Superior temporal gyrus (tissue), 1 donor: ENCODE results near the gene SSBP2.
"Not testable (repeated sequence)": the region's sequence is repeated elsewhere in the genome, so short reads cannot be mapped to it uniquely, and the experiment has no call there.

Source experiments
- DNase-seq: peaks from one replicate; pipeline ENCODE4 v3.0.0-alpha.2; 2016; ENCODE audit errors: extremely low spot score

The SSBP2 gene

GRCh38 chr5:81530919-81531318 is 220.0 kb downstream of the SSBP2 start:
- DNase-seq: no peak

GRCh38 chr5:81525690-81526089 is 225.2 kb downstream of the SSBP2 start:
- no peak for DNase-seq

GRCh38 chr5:81524015-81524414 is 226.9 kb downstream of the SSBP2 start:
- DNase-seq: no peak

GRCh38 chr5:81522571-81522970 is 228.3 kb downstream of the SSBP2 start:
- DNase-seq: no peak

GRCh38 chr5:81520769-81521168 is 230.1 kb downstream of the SSBP2 start:
- no peak for DNase-seq

GRCh38 chr5:81519217-81519905 is 231.5 kb downstream of the SSBP2 start:
- no peak for DNase-seq

- DNase-seq: no peak
Measured at GRCh38 chr5:81517462-81517861, 233.4 kb downstream of the SSBP2 start.

GRCh38 chr5:81516091-81516490 is 234.8 kb downstream of the SSBP2 start:
- DNase-seq: no peak

- no peak for DNase-seq
Measured at GRCh38 chr5:81513982-81514381, 236.9 kb downstream of the SSBP2 start.

- DNase-seq: no peak
Measured at GRCh38 chr5:81513473-81513872, 237.4 kb downstream of the SSBP2 start.

- DNase-seq: peak; percentile 91
Measured at GRCh38 chr5:81506900-81507588, 243.9 kb downstream of the SSBP2 start.

GRCh38 chr5:81506378-81506777 is 244.5 kb downstream of the SSBP2 start:
- DNase-seq: peak; percentile 36

- peak; percentile 54 for DNase-seq
Measured at GRCh38 chr5:81505672-81506071, 245.2 kb downstream of the SSBP2 start.

- DNase-seq: not testable (repeated sequence)
Measured at GRCh38 chr5:81503602-81504001, 247.3 kb downstream of the SSBP2 start.

- DNase-seq: no peak
Measured at GRCh38 chr5:81495286-81495685, 255.6 kb downstream of the SSBP2 start.

GRCh38 chr5:81488862-81489261 is 262.0 kb downstream of the SSBP2 start:
- no peak for DNase-seq

GRCh38 chr5:81486711-81487110 is 264.2 kb downstream of the SSBP2 start:
- DNase-seq: no peak

- DNase-seq: no peak
Measured at GRCh38 chr5:81482595-81482994, 268.3 kb downstream of the SSBP2 start.

GRCh38 chr5:81473395-81473794 is 277.5 kb downstream of the SSBP2 start:
- DNase-seq: not testable (repeated sequence)

GRCh38 chr5:81469676-81470075 is 281.2 kb downstream of the SSBP2 start:
- DNase-seq: no peak

GRCh38 chr5:81450940-81451339 is 300.0 kb downstream of the SSBP2 start:
- DNase-seq: no peak

- DNase-seq: no peak
Measured at GRCh38 chr5:81435023-81435422, 315.9 kb downstream of the SSBP2 start.

- no peak for DNase-seq
Measured at GRCh38 chr5:81429985-81430384, 320.9 kb downstream of the SSBP2 start.
